Upper lobe of right lung (tissue), 1 donor: ENCODE measurements around the gene HLF. TPM values are rescaled to one million over a fixed set of nuclear protein-coding genes. Genes with fewer than 3 reads are reported as not detected.

ENCODE experiments used
- ATAC-seq: fragments of 200-7000 bp; cut with Tn5 transposase; one replicate; pipeline ENCODE4 v1.9.1; 2020; ENCODE audit warnings: mild to moderate bottlenecking, moderate library complexity
- DNase-seq: peaks from one replicate; pipeline ENCODE4 v3.0.0-alpha.2; 2020
- H3K27ac ChIP-seq: fragments of 200-600 bp; one replicate; pipeline ENCODE4 v1.8.0; 2022
- H3K27me3 ChIP-seq: fragments of 200-600 bp; one replicate; pipeline ENCODE4 v1.8.0; 2022; ENCODE audit warnings: mild to moderate bottlenecking
- H3K36me3 ChIP-seq: fragments of 200-600 bp; one replicate; pipeline ENCODE4 v1.8.0; 2022
- H3K4me1 ChIP-seq: fragments of 200-600 bp; one replicate; pipeline ENCODE4 v1.8.0; 2022
- H3K4me3 ChIP-seq: fragments of 200-600 bp; one replicate; pipeline ENCODE4 v1.8.0; 2022; ENCODE audit warnings: mild to moderate bottlenecking
- H3K9me3 ChIP-seq: fragments of 200-600 bp; one replicate; pipeline ENCODE4 v1.8.0; 2022
- intact Hi-C: fragments of 100-400 bp; cut with DNase I; formaldehyde crosslinking; loops from one replicate; pipeline ENCODE4 v1.11.0; 2022
- total RNA-seq: library from RNA; stranded (reverse); fragmentation: NEBNext Ultra II Directional; extraction: Animal tissue kit (Norgen Biotek cat#: 25700); gene quantifications from one replicate; pipeline ENCODE4 v1.2.1, GENCODE V29; 2021
- TF ChIP-seq, protein P1 (sequence below): fragments of 200-600 bp; IDR thresholded peaks from one replicate; pipeline ENCODE4 v1.8.0; 2022; ENCODE audit warnings: antibody characterized with exemption
- donor health status: DM: no; HTN: yes; CAD: no; lungs with severe emphysema.

The HLF gene
- total RNA-seq, 1 donor from 2014 or later = 31.8 TPM

DNA sequence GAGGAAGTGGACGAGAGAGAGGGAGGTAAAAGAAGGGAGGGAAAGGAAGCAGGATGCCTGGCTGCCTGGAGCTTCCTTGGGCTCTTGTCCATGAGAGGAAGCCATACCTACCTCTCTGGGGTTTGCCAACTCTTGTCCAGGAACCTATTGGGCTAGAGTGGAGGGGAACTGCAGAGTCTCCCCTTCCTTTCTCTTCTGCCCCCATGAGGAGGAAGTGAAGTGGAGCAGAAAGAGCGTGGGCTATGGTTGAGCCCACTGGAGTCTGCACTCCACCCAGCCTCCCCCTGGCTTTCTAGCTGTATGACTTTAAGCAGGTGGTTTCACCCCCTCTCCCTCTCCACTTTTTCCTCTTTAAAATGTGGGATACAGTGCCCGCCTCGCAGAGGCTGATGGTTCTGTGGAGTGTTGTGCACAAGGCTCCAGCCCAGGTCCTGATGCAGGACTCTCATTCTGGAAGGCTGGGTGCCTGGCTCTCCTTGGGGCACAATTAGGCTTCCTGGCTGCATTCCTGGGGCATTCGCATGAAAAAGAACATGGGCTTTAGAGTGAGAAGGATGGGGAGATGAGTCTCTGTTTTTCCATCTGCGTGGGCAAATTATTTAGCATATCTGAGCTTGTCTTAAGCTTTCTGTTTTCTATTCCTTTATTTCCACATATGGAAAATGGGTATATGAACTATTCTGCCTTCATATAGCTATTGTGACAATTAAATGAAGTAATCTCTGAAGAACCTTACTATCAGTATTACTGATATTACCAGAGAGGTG lies 40.7 kb downstream of the HLF start:
- intact Hi-C loops = no loop called here
- Histone ChIP-seq H3K27ac (no peak overlapping the region), H3K4me3 (no peak overlapping the region), H3K9me3 (no peaks in the 10 kb centered on the region), H3K27me3 (no peaks in the 10 kb centered on the region), H3K36me3 (no peaks in the 10 kb centered on the region), H3K4me1 (peaks cover 3% of the 10 kb centered on the region)
- TF ChIP-seq, protein P1, sequence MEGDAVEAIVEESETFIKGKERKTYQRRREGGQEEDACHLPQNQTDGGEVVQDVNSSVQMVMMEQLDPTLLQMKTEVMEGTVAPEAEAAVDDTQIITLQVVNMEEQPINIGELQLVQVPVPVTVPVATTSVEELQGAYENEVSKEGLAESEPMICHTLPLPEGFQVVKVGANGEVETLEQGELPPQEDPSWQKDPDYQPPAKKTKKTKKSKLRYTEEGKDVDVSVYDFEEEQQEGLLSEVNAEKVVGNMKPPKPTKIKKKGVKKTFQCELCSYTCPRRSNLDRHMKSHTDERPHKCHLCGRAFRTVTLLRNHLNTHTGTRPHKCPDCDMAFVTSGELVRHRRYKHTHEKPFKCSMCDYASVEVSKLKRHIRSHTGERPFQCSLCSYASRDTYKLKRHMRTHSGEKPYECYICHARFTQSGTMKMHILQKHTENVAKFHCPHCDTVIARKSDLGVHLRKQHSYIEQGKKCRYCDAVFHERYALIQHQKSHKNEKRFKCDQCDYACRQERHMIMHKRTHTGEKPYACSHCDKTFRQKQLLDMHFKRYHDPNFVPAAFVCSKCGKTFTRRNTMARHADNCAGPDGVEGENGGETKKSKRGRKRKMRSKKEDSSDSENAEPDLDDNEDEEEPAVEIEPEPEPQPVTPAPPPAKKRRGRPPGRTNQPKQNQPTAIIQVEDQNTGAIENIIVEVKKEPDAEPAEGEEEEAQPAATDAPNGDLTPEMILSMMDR = no peak
- no peak for ATAC-seq
- no peak for DNase-seq

DNA sequence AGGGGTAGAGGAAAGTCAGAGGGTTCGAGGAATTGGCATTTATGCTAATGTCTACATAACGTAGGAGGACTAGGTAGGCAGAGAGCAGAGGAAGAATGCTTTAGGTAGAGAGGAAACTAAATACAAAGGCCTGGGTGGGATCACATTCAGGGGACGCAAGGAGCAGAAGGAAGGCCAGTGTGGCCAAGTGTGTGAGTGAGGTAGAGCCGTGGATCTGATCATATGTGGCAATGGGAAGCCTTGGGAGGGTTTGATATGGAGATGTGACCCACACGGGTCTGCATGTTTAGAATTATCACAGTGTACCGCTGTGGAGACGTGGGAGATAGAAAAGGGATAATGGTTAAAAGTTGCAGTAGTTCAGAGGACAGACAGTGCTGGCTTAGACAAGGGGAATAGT lies 43.1 kb downstream of the HLF start:
- DNase-seq (no peak), ATAC-seq (no peak)
- no peak overlapping the region for H3K27ac ChIP-seq
- H3K4me1 ChIP-seq = no peaks in the 10 kb centered on the region
- H3K27me3 ChIP-seq = no peaks in the 10 kb centered on the region
- TF ChIP-seq, protein P1 = no peak
- intact Hi-C loops = no loop called here
- no peaks in the 10 kb centered on the region for H3K36me3 ChIP-seq
- no peak overlapping the region for H3K4me3 ChIP-seq
- H3K9me3 ChIP-seq = no peaks in the 10 kb centered on the region

DNA sequence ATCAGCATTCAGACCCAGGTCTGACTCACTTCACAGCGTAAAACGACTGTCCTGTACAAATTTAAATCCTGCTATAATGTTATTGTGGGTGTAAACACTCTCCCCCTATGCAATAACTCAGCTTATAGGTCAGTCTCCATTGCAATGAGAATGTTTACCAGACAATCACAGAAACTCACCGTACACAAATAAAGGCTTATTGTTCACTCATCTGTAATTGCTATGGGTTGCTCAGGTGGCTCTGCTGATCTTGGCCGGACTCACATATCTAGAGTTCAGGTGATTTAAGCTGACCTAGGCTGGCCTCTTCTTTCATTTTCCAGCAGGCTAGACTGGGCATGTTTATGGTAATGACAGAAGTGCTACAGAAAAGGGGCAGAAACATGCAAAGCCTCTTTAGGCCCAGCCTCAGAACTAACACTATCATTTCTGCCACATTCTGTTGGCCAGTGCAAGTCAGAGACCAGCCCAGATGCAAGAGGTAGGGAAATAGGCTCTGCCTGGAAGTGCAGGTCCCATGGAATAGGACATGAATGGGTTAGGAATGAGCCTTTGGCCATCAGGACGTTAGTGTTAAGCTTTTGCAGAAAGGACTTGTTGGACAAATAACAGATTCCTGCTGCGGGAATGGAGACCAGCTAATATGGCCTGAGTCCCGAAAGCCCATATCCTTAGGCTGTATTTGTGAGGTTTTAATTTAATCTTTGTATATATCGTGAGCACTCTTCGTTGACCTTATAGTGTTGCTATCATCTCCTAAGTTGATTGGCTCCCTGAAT lies 44.0 kb downstream of the HLF start:
- no peaks in the 10 kb centered on the region for H3K9me3 ChIP-seq
- TF ChIP-seq, protein P1 = no peak
- intact Hi-C loops = no loop called here
- H3K27ac ChIP-seq = no peak overlapping the region
- ATAC-seq = no peak
- H3K27me3 ChIP-seq = no peaks in the 10 kb centered on the region
- no peak for DNase-seq
- H3K36me3 ChIP-seq = no peaks in the 10 kb centered on the region
- no peak overlapping the region for H3K4me3 ChIP-seq
- H3K4me1 ChIP-seq = no peaks in the 10 kb centered on the region

DNA sequence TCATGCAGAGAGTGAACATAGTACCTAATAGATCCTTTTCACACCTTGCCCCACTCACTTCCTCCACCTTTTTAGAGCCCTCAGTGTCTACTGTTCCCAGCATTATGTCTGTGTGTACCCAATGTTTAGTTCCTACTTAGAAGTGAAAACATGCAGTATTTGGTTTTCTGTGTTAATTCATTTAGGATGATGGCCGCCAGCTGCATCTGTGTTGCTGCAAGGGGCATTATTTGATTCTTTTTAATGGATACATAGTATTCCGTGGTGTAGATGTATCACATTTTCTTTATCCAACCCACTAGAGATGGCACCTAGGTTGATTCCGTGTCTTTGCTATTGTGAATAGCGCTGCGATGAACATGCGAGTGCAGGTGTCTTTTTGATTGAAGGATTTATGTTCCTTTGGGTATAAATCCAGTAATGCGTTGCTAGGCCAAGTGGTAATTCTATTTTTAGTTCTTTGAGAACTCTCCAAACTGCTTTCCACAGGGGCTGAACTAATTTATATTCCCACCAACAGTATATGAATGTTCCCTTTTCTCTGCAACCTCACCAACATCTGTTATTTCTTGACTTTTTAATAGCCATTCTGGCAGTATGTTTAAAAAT lies 47.1 kb downstream of the HLF start:
- no peaks in the 10 kb centered on the region for H3K4me1 ChIP-seq
- TF ChIP-seq, protein P1 = no peak
- H3K27me3 ChIP-seq = no peaks in the 10 kb centered on the region
- peaks cover 7% of the 10 kb centered on the region for H3K36me3 ChIP-seq
- DNase-seq (no peak), ATAC-seq (no peak)
- H3K9me3 ChIP-seq = no peaks in the 10 kb centered on the region
- intact Hi-C loops = no loop called here
- no peak overlapping the region for H3K4me3 ChIP-seq
- H3K27ac ChIP-seq = no peak overlapping the region

DNA sequence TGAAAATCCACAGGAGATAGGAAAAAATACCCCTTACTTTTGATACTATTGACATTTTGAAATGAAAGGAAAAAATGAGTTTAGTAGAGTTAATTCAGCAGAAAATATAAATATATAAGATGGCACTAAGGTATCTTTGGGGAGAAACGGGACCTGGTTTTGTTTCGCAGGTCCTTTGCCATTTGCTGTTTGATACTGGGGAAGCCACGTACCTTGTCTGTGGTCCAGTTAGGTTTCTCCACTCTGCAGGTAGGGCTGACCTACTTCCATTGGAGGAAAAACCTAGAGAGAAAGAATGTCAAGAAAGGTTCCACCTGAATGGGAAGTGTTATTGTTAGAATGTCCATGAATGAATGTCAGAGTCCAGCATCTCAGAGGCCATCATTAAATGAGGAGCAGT lies 48.1 kb downstream of the HLF start:
- Histone ChIP-seq H3K4me1 (no peaks in the 10 kb centered on the region), H3K9me3 (no peaks in the 10 kb centered on the region)
- ATAC-seq = no peak

More for the DNA sequence above, 48.1 kb downstream of the HLF start:
- TF ChIP-seq, protein P1 = no peak
- no peak overlapping the region for H3K4me3 ChIP-seq
- no peak for DNase-seq
- H3K36me3 ChIP-seq = peaks cover 17% of the 10 kb centered on the region
- intact Hi-C loops = no loop called here
- no peak overlapping the region for H3K27ac ChIP-seq
- no peaks in the 10 kb centered on the region for H3K27me3 ChIP-seq
